HCT116 (cell line): ENCODE measurements around the gene INSRR.

ENCODE experiments used
- CEBPB ChIP-seq: IDR thresholded peaks from 2 replicates; pipeline ENCODE4 v1.6.1; 2012; ENCODE audit warnings: low read depth
- EZH2 ChIP-seq: fragments of 200-600 bp; sonication (generic); IDR thresholded peaks from 2 replicates; pipeline ENCODE4 v1.6.1; 2017; ENCODE audit warnings: antibody characterized with exemption, mixed run types
- POLR2A ChIP-seq: IDR thresholded peaks from 2 replicates; pipeline ENCODE4 v1.7.0; 2011; ENCODE audit warnings: borderline replicate concordance; ENCODE audit not compliant: insufficient read depth, insufficient read length; ENCODE audit errors: extremely low read depth
- POLR2AphosphoS5 ChIP-seq: IDR thresholded peaks from 2 replicates; pipeline ENCODE4 v1.6.1; 2011; ENCODE audit warnings: mild to moderate bottlenecking, low read depth, low read length, moderate library complexity
- YY1 ChIP-seq: IDR thresholded peaks from 2 replicates; pipeline ENCODE4 v1.6.1; 2011; ENCODE audit warnings: low read length, low read depth, moderate library complexity, mild to moderate bottlenecking; ENCODE audit not compliant: insufficient replicate concordance; ENCODE audit errors: extremely low read depth
- TF ChIP-seq, protein P1 (sequence below), 3 experiments: fragments of 200-600 bp in 1 of 3; sonication (generic) in 1 of 3; IDR thresholded peaks in 2 of 3; conservative IDR thresholded peaks in 1 of 3; 2 replicates each; pipeline ENCODE4 v1.5.1; 2012 to 2017; ENCODE audit warnings: low read depth in 2 of 3, low read length in 2 of 3, antibody characterized with exemption in 1 of 3, borderline replicate concordance in 1 of 3, control low read depth in 1 of 3, mild to moderate bottlenecking in 1 of 3, mixed read lengths in 1 of 3, mixed run types in 1 of 3, moderate library complexity in 1 of 3; ENCODE audit not compliant: insufficient read depth in 1 of 3
- TF ChIP-seq, protein P2 (sequence below): IDR thresholded peaks from 2 replicates; pipeline ENCODE4 v1.6.1; 2012
- TF ChIP-seq, protein P3 (sequence below): IDR thresholded peaks from 2 replicates; pipeline ENCODE4 v1.6.1; 2012; ENCODE audit warnings: low read depth

DNA sequence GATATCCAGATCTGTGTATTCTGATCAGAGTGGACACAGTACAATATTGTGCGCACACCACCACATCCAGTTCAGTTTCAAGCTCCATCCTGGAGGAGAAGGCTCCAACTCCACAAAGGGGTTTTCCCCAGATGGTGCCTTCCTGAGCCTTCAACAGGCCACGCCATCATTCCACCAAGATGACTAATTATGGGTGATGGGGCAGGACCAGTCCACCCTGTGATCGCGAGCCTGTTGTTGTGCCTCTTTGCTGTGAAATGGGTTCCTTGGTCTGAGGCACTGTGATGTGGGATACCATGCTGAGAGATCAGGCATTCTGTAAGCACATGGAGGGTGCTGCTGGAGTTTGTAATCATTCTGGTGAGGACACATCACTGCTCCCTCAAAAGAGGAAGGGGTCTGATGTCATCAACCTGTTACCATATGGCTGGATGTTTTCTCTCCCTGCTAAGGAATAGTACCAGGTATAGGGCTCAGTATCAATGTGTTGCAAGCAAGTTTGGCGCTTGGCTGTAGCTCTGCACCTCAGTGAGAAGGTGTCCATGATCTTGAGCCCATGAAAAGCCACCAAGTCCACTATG, 35.6 kb downstream of the INSRR start:
- no peak for TF ChIP-seq EZH2
- TF ChIP-seq, protein P1, sequence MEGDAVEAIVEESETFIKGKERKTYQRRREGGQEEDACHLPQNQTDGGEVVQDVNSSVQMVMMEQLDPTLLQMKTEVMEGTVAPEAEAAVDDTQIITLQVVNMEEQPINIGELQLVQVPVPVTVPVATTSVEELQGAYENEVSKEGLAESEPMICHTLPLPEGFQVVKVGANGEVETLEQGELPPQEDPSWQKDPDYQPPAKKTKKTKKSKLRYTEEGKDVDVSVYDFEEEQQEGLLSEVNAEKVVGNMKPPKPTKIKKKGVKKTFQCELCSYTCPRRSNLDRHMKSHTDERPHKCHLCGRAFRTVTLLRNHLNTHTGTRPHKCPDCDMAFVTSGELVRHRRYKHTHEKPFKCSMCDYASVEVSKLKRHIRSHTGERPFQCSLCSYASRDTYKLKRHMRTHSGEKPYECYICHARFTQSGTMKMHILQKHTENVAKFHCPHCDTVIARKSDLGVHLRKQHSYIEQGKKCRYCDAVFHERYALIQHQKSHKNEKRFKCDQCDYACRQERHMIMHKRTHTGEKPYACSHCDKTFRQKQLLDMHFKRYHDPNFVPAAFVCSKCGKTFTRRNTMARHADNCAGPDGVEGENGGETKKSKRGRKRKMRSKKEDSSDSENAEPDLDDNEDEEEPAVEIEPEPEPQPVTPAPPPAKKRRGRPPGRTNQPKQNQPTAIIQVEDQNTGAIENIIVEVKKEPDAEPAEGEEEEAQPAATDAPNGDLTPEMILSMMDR (IDR thresholded peaks at IDR 0.05 in 2 of 3, conservative IDR thresholded peaks at IDR 0.05 in 1 of 3; ENCODE audit: borderline replicate concordance in 1 of 3, insufficient read depth in 1 of 3, low read depth in 2 of 3, low read length in 2 of 3) = no peak
- TF ChIP-seq, protein P2, sequence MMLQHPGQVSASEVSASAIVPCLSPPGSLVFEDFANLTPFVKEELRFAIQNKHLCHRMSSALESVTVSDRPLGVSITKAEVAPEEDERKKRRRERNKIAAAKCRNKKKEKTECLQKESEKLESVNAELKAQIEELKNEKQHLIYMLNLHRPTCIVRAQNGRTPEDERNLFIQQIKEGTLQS = no peak
- no peak for TF ChIP-seq POLR2AphosphoS5
- TF ChIP-seq POLR2A = no peak
- TF ChIP-seq YY1 = no peak
- TF ChIP-seq CEBPB = no peak
- TF ChIP-seq, protein P3, sequence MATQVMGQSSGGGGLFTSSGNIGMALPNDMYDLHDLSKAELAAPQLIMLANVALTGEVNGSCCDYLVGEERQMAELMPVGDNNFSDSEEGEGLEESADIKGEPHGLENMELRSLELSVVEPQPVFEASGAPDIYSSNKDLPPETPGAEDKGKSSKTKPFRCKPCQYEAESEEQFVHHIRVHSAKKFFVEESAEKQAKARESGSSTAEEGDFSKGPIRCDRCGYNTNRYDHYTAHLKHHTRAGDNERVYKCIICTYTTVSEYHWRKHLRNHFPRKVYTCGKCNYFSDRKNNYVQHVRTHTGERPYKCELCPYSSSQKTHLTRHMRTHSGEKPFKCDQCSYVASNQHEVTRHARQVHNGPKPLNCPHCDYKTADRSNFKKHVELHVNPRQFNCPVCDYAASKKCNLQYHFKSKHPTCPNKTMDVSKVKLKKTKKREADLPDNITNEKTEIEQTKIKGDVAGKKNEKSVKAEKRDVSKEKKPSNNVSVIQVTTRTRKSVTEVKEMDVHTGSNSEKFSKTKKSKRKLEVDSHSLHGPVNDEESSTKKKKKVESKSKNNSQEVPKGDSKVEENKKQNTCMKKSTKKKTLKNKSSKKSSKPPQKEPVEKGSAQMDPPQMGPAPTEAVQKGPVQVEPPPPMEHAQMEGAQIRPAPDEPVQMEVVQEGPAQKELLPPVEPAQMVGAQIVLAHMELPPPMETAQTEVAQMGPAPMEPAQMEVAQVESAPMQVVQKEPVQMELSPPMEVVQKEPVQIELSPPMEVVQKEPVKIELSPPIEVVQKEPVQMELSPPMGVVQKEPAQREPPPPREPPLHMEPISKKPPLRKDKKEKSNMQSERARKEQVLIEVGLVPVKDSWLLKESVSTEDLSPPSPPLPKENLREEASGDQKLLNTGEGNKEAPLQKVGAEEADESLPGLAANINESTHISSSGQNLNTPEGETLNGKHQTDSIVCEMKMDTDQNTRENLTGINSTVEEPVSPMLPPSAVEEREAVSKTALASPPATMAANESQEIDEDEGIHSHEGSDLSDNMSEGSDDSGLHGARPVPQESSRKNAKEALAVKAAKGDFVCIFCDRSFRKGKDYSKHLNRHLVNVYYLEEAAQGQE = no peak
